ENCODE data around the gene MID2. TPM values are rescaled to one million over a fixed set of nuclear protein-coding genes. Genes with fewer than 3 reads are reported as not detected.
A peak's percentile ranks its signal among the peaks of the same experiment; 100 is the strongest.

MID2 gene, protein sequence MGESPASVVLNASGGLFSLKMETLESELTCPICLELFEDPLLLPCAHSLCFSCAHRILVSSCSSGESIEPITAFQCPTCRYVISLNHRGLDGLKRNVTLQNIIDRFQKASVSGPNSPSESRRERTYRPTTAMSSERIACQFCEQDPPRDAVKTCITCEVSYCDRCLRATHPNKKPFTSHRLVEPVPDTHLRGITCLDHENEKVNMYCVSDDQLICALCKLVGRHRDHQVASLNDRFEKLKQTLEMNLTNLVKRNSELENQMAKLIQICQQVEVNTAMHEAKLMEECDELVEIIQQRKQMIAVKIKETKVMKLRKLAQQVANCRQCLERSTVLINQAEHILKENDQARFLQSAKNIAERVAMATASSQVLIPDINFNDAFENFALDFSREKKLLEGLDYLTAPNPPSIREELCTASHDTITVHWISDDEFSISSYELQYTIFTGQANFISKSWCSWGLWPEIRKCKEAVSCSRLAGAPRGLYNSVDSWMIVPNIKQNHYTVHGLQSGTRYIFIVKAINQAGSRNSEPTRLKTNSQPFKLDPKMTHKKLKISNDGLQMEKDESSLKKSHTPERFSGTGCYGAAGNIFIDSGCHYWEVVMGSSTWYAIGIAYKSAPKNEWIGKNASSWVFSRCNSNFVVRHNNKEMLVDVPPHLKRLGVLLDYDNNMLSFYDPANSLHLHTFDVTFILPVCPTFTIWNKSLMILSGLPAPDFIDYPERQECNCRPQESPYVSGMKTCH
- total RNA-seq: 10 to 100 TPM; 11.3 to 15.2 TPM
- polyA plus RNA-seq (ENCODE audit: insufficient read depth, low read depth, low replicate concordance): 6.5 TPM
- long read RNA-seq, donor 1, transcript MID2-202 (10 exons, 2,251 nt): major isoform, 5 of 6 reads
- long read RNA-seq, donor 1, partial matches to known transcripts: 0 of 6 reads
- long read RNA-seq, donor 1, other reads (novel, unspliced or antisense): 0 of 6 reads
- long read RNA-seq, donor 2, partial matches to known transcripts: 0 of 3 reads
- long read RNA-seq, donor 2, other reads (novel, unspliced or antisense): 0 of 3 reads

GRCh38 chrX:107825698-107826237 is at the start of gene MID2:
Gene MID2, plus strand, starts transcription at chrX:107825866. Its CDS starts 561 bp downstream, at chrX:107826427.
- H3K27me3 ChIP-seq: no peaks in the 10 kb centered on the region
- 1 to 8% methylated on average over 4 to 31 of the region's 32 CpGs for WGBS, 2 donors
- no peaks in the 10 kb centered on the region for H3K4me1 ChIP-seq
- H3K4me3 ChIP-seq: peak within 1 kb of the TSS; percentile 47 to 63
- DNase-seq: peak; percentile 80
- no peak for TF ChIP-seq POLR2A (IDR thresholded peaks at IDR 0.05)
- no peak for TF ChIP-seq CTCF (IDR thresholded peaks at IDR 0.05)
- H3K36me3 ChIP-seq (ENCODE audit: low read depth, missing control alignments): no peaks in the 10 kb centered on the region
- peak within 1 kb of the TSS; percentile 85 to 88 for H3K27ac ChIP-seq
- H3K9me3 ChIP-seq: no peaks in the 10 kb centered on the region
- intact Hi-C loops (cut with DNase I; ENCODE audit: low total_unique reads): no loop called here

- TF ChIP-seq CTCF (IDR thresholded peaks at IDR 0.05): peak; percentile 54 to 78 (median 74)
- TF ChIP-seq POLR2A (IDR thresholded peaks at IDR 0.05): no peak
- peak; percentile 92 for DNase-seq
- WGBS, 2 donors: 3 to 7% methylated on average over 13 to 20 of the region's 20 CpGs
- H3K9me3 ChIP-seq: no peaks in the 10 kb centered on the region
- H3K27ac ChIP-seq: peak overlapping the region in 1 of 2 donors; percentile 75
- H3K36me3 ChIP-seq (ENCODE audit: low read depth, missing control alignments): no peaks in the 10 kb centered on the region
- intact Hi-C loops (cut with DNase I; ENCODE audit: low total_unique reads): loop anchor here (10.0 kb wide), 2 partner anchors 62 to 102 kb away; no protein-coding TSS in a partner anchor
- H3K4me1 ChIP-seq: no peaks in the 10 kb centered on the region
- H3K4me3 ChIP-seq: peak overlapping the region; percentile 46 to 61
- no peaks in the 10 kb centered on the region for H3K27me3 ChIP-seq
Observed at GRCh38 chrX:107776649-107777535, 48.8 kb upstream of the MID2 start.

DNA sequence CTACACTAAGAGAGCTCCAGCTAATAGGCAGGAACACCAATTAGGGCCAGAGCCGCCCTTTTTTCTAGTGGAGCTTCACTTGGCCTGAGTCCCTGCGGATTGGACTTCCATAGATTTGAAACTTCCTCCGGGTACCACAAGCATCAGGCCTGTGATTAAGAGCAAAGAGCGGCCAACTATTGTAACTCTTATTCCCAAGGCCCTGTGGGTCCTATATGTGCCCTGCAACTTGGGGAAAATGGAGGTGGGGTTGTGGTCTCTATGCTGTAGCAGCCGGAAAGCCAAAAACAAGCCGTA is 48.2 kb upstream of the MID2 start, which contains the start of gene NCBP2L:
Gene NCBP2L, plus strand, starts transcription at position 198 of the 297 bp plus-strand sequence. CDS start 16,488 bp downstream, outside the sequence.
- no peak for DNase-seq
- no peak for TF ChIP-seq CTCF (IDR thresholded peaks at IDR 0.05)
- TF ChIP-seq POLR2A (IDR thresholded peaks at IDR 0.05): no peak
- Histone ChIP-seq H3K9me3 (no peaks in the 10 kb centered on the region), H3K27ac (peak within 1 kb of the TSS in 1 of 2 donors; percentile 75), H3K4me3 (peak within 1 kb of the TSS; percentile 46 to 61), H3K36me3 (ENCODE audit: low read depth, missing control alignments) (no peaks in the 10 kb centered on the region), H3K27me3 (no peaks in the 10 kb centered on the region), H3K4me1 (no peaks in the 10 kb centered on the region)
- 38 to 42% methylated on average over 2 to 6 of the region's 6 CpGs for WGBS, 2 donors
- intact Hi-C loops (cut with DNase I; ENCODE audit: low total_unique reads): loop anchor here (10.0 kb wide), 2 partner anchors 63 to 103 kb away; no protein-coding TSS in a partner anchor

DNA sequence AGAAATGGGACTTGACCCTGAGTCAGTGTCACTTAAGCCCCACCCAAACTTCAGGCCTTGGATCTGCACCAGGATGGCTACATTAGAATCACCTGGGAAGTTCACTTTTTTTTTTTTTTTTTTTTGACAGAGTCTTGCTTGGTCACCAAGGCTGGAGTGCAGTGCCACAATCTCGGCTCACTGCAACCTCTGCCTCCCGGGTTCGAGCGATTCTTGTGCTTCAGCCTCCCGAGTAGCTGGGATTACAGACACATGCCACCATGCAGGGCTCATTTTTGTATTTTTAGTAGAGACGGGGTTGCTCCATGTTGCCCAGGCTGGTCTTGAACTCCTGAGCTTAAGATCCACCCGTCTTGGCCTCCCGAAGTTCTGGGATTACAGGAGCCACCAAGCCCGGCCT is 45.1 kb upstream of the MID2 start:
- H3K4me3 ChIP-seq: no peak overlapping the region
- 91 to 96% methylated on average over 6 to 9 of the region's 9 CpGs for WGBS, 2 donors
- no peak overlapping the region for H3K27ac ChIP-seq
- H3K36me3 ChIP-seq (ENCODE audit: low read depth, missing control alignments): no peaks in the 10 kb centered on the region
- H3K27me3 ChIP-seq: no peaks in the 10 kb centered on the region
- no peaks in the 10 kb centered on the region for H3K4me1 ChIP-seq
- DNase-seq: no peak
- TF ChIP-seq POLR2A (IDR thresholded peaks at IDR 0.05) (no peak), CTCF (IDR thresholded peaks at IDR 0.05) (no peak)
- no peaks in the 10 kb centered on the region for H3K9me3 ChIP-seq
- intact Hi-C loops (cut with DNase I; ENCODE audit: low total_unique reads): no loop called here

Measured in testis (tissue), 5 donors.